ENCODE results near the gene ZNF175.
A peak's percentile ranks its signal among the peaks of the same experiment; 100 is the strongest.

The ZNF175 gene

DNA sequence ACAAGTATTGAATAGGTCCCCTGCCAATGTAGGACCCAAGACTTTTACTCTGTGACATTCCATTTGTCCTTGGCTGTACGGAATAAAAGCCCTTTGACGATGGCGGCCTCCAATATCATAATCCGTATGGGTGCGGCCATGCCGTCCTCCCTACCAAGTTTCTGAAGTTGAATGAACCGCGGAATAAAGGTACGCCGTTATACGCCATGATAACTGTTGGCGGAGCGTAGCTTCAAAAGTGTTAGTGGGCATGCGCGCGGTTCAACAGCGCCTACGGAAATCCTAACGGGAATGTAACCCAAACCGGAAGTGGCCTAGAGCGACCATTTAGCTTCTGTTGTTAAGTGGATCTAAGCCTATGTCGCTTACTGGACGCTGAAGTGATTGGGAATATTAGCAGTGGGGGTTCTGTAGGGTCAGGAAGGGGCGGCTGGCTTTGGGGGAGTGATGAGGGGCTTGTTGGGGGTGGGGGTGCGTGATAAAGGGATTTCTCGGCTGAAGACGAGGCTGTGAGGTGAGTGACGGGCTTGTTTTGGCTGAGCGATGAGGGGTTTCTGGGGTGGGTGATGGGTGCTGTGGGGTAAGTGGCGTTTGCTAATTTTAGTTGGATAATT is at the start of gene ZNF175:
TSS of gene ZNF175 (plus strand) at position 322 of the 614 bp plus-strand sequence. CDS start 2,047 bp downstream, outside the sequence.
- peak; percentile 43 to 96 (median 89) for DNase-seq

DNA sequence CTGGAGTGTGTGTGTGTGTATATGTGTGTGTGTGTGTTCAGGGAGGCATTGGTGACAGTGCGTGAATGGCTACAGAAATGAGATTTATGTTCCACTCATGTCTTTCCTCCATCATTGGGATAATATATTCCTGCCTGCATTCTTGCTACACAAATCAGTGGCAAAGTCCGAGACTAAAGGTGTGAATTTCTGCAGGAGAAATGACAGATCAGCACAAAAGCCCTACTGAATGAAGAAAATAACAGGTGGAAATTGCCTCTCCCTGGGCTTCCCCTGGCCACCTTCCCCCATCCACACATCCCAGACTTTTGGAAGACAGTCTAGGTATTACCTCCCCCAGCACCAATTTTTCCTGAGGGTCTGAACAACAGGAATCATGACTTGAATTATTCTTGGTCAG is 49.7 kb upstream of the ZNF175 start:
- no peak for DNase-seq

DNA sequence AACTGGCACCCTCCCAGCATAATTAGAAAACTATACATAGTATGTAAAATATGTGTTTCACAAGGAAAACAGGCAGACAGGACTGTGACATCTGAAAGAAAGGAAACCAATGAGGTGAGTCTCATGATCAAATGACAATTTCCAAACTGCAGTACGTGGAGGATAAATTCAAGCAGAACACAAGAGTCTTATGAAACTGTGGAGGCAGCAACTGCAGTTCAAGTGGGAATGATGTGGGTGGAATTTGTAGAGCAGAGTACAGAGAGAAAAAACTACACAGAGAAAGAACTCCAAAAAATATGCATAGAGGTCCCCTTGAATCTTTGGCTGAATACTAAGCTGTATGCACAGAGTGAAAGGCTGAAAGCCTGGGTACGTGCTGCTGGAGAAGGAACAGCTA is 49.3 kb upstream of the ZNF175 start:
- no peak for DNase-seq

- no peak for DNase-seq
Measured at GRCh38 chr19:51524666-51525264, 46.3 kb upstream of the ZNF175 start.

DNA sequence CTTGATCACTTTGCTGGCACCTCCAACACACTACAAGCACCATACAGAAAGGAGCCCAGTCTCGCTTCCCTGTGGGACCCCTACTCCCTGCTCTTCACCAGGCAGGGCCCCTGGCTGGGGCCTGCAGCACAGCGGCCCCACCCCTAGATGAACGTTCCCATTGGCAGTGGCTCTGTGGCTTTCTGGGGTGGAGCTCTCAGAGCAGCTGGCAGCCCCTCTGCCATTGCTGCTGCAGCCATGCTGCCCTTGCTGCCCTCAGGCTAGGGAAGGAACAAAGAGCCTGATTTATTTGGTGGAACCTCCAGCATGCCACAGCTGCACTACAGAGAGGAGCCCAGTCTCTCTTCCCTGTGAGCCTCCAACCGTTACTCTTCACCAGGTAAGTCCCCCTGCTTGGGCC is 45.4 kb upstream of the ZNF175 start:
- DNase-seq, result no peak

GRCh38 chr19:51529301-51529700 is 41.8 kb upstream of the ZNF175 start:
- no peak for DNase-seq

- no peak for DNase-seq
Measured at GRCh38 chr19:51530616-51531015, 40.5 kb upstream of the ZNF175 start.

DNA sequence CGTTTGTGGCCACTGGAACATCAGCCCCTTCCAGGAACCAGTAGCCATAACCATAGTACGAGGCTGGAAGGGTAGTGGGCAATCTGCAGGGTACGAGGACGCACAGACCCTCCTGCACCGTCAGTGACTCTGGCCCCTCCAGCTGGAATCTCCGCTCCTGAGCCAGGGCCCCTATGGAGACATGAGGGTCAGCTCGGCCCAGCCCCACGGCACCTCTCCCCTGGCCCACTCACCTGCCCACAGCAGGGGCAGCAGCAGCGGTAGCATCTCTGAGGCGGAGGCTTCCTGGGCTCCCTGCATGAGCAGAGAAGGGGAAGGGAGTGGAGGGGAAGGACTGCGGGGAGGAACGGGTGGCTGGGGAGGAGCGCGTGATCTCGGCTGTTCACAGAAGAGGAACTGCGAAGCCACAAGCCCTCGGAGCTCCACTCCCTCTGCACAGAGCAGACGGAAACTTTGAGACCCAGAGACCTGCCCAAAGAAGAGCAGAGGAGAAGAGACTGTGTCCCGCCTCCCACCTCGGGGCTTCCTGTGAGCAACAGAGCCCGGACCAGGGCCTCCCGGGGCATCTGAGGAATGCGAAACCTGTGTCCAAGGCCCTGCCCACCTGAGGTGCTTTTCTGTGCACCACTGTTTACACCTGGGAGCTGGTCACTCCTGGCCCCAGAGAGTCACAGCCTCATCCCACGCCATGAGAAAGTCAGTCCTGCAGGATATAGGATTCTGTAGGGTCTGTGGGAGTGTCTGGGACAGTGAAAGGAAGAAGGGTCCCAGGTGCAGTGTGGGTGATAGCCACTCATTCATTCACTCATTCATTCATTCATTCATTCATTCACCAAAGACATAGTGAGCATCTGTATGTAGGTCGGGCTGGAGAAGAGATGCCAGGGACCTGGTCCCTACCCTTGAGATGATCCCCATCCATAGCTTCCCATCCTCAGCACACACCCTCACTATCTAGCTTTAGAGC is 39.5 kb upstream of the ZNF175 start, which contains the start of gene SIGLEC6:
TSS of gene SIGLEC6 (minus strand) at position 322 of the 967 bp plus-strand sequence. CDS start at position 300, 22 bp downstream.
- peak in 7 of 14 donors; percentile 9 to 57 (median 22) for DNase-seq

- DNase-seq, result no peak
Measured at GRCh38 chr19:51535535-51535934, 35.5 kb upstream of the ZNF175 start.

GRCh38 chr19:51539821-51540366 is 31.2 kb upstream of the ZNF175 start:
- DNase-seq, result no peak

DNA sequence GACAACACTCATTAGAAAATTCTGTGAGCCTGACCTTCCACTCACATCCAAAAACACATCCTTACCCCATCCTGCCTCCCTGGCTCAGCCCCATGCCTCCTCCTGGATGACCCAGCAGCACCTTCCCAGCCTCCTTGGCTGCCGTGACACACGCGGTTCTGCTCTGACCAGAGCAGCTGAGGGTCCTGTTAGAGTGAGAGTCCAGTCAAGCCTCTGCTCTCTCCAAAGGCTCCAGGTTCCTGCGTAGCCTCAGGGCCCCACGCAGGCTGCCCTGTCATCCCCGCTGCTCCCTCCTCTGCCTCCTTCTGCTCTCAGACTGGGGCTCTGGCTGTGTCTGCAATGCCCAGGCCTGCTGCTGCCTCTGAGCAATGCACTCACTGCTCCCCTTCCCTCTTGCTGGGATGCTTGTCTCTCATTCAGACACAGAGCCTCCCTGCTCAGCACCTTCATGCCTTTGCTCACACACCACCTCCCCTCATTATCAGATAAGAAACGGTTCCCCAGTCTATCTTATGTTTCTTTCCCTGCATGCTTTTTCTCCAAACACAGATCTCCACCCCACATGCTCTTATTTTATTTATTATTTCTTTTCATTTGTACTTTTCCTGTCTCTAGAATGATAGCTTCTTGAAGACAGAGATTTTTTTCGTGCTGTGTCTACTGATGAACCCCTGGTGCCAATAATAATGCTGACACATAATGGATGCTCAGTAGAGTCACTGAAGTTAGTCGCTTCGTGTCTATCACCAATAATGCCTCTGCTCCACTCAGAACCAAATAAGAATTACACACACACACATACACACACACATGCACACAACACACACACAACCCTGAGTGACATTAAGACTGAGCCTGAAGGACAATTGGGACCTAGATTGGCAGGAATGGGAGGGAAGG is 29.4 kb upstream of the ZNF175 start:
- DNase-seq, result no peak

DNA sequence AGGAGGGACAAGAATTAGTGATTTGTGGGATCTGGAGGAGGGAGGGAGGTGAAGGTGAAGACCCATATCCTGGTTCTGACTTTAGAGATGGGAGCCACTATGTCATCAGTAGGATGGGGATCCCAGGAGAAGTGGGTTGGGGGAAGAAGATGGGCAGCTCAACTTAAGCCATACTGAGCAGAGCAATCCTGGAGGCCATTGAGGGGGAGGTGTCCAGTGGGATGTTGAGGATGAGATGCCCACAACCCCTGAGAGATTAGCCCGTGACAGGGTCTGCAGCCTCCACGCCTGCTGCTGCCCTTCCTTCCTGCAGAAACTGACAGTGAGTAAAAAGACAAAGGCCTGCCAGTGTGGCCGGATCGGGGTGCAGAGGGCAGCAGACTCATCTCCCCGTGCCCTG is 28.4 kb upstream of the ZNF175 start:
- DNase-seq, result no peak

DNA sequence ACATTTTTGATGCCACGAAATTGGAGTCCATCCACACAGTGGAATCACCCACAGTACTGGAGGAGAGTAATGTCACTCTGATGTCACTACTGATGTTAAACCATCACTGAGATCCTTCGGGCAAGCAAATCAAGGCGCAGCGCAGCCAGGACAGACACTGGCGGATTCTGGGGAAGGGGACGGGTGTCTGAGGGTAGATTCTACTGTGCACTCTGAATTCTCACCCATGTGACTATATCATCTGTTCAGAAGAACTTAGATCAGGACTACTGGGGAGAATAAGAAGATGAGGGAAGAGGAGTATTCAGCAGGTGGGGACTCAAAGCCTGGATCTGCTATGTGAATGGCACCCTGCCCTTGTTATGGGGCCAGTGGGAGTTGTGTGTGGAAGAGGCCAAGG is 27.0 kb upstream of the ZNF175 start:
- no peak for DNase-seq

GRCh38 chr19:51546107-51546649 is 24.9 kb upstream of the ZNF175 start:
- no peak for DNase-seq

DNA sequence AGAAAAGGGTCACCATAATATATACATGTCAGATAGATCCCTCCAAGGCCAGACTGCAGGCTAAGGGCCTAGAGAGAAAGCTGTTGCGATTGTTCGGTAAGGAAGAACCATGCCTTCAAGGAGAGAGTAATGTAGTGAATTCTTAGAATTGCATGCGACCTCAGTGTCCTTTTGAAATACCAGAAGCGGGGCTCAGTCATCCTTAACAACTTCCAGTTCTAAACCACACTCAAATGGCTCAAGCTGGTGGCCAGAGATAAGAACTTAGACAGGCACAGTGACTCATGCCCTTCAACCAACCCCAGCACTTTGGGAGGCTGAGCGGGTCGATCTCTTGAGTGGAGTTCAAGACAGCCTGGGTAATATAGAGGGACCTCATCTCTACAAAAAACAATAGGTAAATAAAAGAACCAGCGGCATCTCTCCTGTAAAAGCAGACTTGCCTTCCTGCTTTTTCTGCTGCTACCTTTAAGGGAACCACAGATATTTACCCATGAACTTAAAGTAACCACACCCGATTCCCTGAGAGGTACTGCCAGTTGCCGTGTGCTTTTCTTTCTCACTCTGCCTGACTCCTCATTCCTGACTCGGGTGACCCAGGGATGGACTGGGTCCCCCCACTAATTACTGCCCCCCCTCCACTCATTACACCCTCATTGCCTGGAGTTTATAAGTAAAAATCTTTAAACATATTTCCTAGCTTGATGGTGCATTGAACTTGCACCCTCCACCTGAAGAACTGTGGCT is 24.3 kb upstream of the ZNF175 start:
- DNase-seq, result no peak

DNA sequence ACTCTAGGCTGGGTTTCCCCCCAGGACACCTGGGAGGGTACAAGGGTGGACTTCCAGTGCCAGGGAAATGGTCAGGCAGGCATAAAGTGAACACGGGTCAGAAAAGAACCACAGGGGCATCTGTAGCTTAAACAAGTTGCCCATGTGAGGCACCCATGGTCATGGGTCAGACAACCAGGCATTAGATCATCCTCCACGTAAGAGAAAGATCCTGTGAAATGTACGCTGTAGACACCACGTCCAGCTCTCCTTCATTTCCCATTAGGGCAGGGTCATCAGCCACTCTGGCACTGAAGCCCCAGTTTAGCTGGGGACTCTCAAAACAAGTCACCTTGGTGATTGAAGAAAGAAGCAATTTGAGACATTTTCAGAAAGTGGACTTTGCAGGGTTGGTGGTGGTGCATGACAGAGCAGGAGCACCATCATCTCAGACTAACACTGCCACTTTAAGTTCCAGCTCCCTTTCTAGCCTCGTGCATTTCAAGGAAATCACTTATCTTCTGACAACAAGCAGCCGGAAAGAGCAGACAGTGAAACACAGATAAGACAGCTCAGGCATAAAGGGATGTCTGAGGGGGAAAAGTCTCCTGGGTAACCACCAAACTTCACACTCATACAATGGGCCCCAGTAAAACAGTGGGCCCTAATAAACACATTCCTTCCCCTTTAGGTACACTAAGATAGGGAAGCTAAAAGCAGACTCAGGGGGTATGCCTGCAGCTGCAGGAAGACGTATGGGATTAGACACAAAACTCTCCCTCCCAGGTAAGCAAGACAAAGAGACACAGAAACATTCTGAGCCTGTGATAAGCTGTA is 23.5 kb upstream of the ZNF175 start:
- DNase-seq, result no peak

DNA sequence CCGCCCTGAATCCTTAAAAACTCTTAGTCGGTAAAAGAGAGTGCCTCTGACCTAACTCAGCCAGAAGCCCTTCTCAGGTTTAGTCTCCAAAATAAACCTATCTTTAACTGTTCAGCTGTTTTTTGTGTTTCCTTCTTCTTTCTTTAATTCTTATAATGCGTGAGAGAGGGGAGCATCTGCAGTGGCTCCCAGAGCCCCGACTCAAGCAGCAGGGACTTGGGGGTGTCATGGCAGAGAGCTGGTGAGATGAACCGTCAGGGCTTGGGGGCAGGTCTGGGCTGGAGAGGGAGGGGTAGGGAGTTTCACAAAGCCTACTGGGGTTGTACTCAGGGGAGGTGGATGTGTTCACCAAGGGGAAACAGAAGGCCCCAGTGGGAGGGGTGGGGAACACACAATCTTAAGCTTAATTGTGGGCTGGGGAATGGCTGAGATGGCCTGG is 22.9 kb upstream of the ZNF175 start:
- DNase-seq, result no peak

- no peak for DNase-seq
Measured at GRCh38 chr19:51548891-51549305, 22.2 kb upstream of the ZNF175 start.

DNA sequence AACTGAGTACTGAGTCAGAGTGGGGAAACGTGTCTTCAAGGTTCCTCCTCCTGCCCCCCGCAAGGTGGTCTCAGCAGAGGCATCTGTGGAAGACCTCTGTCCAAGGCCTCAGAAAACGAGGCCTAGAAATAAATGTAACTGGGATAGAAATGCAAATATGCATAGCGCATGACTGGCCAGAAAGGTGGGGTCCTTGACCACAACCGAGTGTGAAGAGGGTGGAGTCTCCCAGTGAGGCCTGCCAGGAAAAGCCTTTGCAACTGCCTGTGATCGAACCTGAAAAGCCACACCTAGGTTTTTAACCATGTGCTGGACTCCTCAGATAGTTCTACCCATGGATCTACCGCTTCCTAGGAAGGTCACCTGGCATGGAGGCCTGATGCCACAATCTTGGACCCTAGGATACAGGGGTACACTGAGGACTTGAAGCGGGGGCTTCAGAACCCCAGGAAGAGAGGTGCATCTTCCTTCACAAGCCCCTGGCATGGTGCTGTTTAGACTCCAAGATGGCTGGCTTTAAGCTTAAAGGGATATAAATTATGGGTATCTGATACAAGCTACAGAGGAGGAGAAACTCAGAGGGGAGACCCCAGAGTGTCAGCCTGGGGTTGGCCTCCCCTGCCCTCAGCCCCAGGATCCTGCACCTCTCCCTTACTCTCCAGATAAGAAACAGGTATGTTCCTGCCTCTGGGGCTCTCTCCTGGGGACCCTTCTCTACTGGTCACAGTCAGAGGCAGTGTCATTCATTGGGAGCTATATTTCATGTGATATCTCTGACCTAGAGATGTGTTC is 21.4 kb upstream of the ZNF175 start:
- DNase-seq, result no peak

All from C1 segment of cervical spinal cord (tissue), 14 donors.